ENCODE results near the gene DNAJC1.

DNA sequence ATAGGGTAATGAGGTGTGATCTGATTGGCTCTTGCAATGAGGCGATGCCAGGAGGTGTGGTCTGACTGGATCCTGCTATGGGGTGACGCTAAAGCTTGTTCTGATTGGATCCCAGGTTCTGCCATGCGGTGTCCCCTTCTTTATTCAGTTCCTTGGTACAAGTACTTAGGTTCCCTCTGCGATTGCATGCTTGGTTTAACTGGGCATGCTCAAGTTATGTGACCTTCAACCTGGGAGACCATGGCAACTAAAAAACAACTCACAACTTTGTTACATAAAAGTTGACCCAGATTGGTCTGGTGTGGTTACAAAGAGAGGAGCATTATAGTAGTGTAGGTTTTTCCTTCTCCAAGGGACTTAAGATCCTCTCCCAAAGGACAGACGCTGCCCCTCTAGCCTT lies 49.5 kb upstream of the DNAJC1 start:
- TF ChIP-seq POLR2A (IDR thresholded peaks at IDR 0.05; ENCODE audit: low read depth, low read length): no peak
- TF ChIP-seq, protein P1, sequence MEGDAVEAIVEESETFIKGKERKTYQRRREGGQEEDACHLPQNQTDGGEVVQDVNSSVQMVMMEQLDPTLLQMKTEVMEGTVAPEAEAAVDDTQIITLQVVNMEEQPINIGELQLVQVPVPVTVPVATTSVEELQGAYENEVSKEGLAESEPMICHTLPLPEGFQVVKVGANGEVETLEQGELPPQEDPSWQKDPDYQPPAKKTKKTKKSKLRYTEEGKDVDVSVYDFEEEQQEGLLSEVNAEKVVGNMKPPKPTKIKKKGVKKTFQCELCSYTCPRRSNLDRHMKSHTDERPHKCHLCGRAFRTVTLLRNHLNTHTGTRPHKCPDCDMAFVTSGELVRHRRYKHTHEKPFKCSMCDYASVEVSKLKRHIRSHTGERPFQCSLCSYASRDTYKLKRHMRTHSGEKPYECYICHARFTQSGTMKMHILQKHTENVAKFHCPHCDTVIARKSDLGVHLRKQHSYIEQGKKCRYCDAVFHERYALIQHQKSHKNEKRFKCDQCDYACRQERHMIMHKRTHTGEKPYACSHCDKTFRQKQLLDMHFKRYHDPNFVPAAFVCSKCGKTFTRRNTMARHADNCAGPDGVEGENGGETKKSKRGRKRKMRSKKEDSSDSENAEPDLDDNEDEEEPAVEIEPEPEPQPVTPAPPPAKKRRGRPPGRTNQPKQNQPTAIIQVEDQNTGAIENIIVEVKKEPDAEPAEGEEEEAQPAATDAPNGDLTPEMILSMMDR (IDR thresholded peaks at IDR 0.05; ENCODE audit: extremely low read depth in 1 of 2, insufficient read depth in 1 of 2, low read depth in 1 of 2, low read length in 2 of 2): no peak
- TF ChIP-seq EZH2 (IDR thresholded peaks at IDR 0.05; ENCODE audit: borderline replicate concordance, low read depth, low read length, severe bottlenecking): no peak
- TF ChIP-seq, protein P2, sequence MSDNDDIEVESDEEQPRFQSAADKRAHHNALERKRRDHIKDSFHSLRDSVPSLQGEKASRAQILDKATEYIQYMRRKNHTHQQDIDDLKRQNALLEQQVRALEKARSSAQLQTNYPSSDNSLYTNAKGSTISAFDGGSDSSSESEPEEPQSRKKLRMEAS (IDR thresholded peaks at IDR 0.05; ENCODE audit: insufficient read depth, insufficient read length): no peak
- no peak for TF ChIP-seq GATA2 (IDR thresholded peaks at IDR 0.05; ENCODE audit: insufficient read depth, insufficient read length, low read depth, low read length)
- TF ChIP-seq POLR2AphosphoS5 (IDR thresholded peaks at IDR 0.05; ENCODE audit: insufficient read depth, low read depth, low read length): no peak
- TF ChIP-seq JUN (IDR thresholded peaks at IDR 0.05; ENCODE audit: borderline replicate concordance, insufficient read depth, insufficient read length, low read depth): no peak
- no peak for TF ChIP-seq FOS (IDR thresholded peaks at IDR 0.05; ENCODE audit: borderline replicate concordance, insufficient read depth, low read length)

All from endothelial cell of umbilical vein (primary cell).